HepG2 (cell line): ENCODE measurements around the gene C1orf21. TPM values are rescaled to one million over a fixed set of nuclear protein-coding genes. Genes with fewer than 3 reads are reported as not detected.

ENCODE experiments used
- ATAC-seq: fragments of 200-7000 bp; cut with Tn5 transposase; 3 replicates; pipeline ENCODE4 v1.9.1; 2020; ENCODE audit warnings: mild to moderate bottlenecking, moderate library complexity
- BruUV-seq: library from RNA; stranded (reverse); fragments of 400-500 nt; replicated peaks from 2 replicates; lab custom pipeline; 2021; lab: Mats Ljungman, UMichigan
- CTCF ChIA-PET: fragments of 300-600 bp; formaldehyde crosslinking; extraction: SDS; loops from one replicate; lab custom pipeline; 2021; ENCODE audit warnings: low total read pairs, inconsistent platforms, low intra/inter-chr PET ratio; lab: Yijun Ruan, JAX
- POLR2A ChIA-PET: fragments of 350-600 bp; sonication (Branson Sonifier 250); formaldehyde crosslinking; loops from one replicate; lab custom pipeline; 2020; ENCODE audit warnings: antibody characterized with exemption, inconsistent platforms; lab: Yijun Ruan, JAX
- DNase-seq: peaks from one replicate; pipeline ENCODE4 v3.0.0-alpha.2; 2015; ENCODE audit warnings: low spot score
- FAIRE-seq: peaks from 3 replicates; lab custom pipeline; 2011; peaks lifted over from hg19 to GRCh38; lab: Jason Lieb, UNC
- H2AFZ ChIP-seq: one replicate; pipeline ENCODE4 v1.6.1; 2011; ENCODE audit warnings: low read length, inconsistent platforms
- H3K27ac ChIP-seq: fragments of 300-600 bp; 3 replicates; pipeline ENCODE4 v1.8.0; 2011; ENCODE audit warnings: mixed run types, mild to moderate bottlenecking, mixed read lengths, low read length, inconsistent platforms; ENCODE audit not compliant: insufficient read depth; ENCODE audit errors: extremely low read length
- H3K27me3 ChIP-seq, 2 experiments: fragments of 200-600 bp in 1 of 2; 2 replicates in 1 of 2; 3 replicates in 1 of 2; pipeline versions ENCODE4 v1.6.0 to v1.8.0; 2011; ENCODE audit warnings: low read length in 2 of 2, mild to moderate bottlenecking in 2 of 2, moderate library complexity in 2 of 2, inconsistent platforms in 1 of 2; ENCODE audit not compliant: insufficient read depth in 2 of 2, control insufficient read depth in 1 of 2
- H3K36me3 ChIP-seq, 2 experiments: fragments of 200-600 bp in 1 of 2; replicated peaks in 1 of 2; 2 replicates in 1 of 2; 3 replicates in 1 of 2; pipeline versions ENCODE4 v1.5.1 to v1.8.0; 2011; ENCODE audit warnings: low read length in 2 of 2, inconsistent platforms in 1 of 2; ENCODE audit not compliant: insufficient read depth in 2 of 2, control insufficient read depth in 1 of 2
- H3K4me1 ChIP-seq: 2 replicates; pipeline ENCODE4 v1.5.1; 2012; ENCODE audit warnings: low read length, inconsistent platforms; ENCODE audit not compliant: insufficient read depth
- H3K4me2 ChIP-seq: 2 replicates; pipeline ENCODE4 v1.6.0; 2011; ENCODE audit warnings: low read depth, low read length, inconsistent platforms
- H3K4me3 ChIP-seq, 3 experiments: fragments of 200-600 bp in 1 of 3; sonication (generic), shearing (Covaris generic) in 1 of 3; replicated peaks in 1 of 3; 2 replicates each; pipeline ENCODE4 v1.5.1; 2011 to 2016; ENCODE audit warnings: low read length in 3 of 3, inconsistent platforms in 2 of 3, low read depth in 2 of 3, mild to moderate bottlenecking in 2 of 3, control low read depth in 1 of 3, mixed read lengths in 1 of 3; ENCODE audit not compliant: insufficient read depth in 1 of 3
- H3K79me2 ChIP-seq: one replicate; pipeline ENCODE4 v1.6.1; 2011; ENCODE audit warnings: low read length, inconsistent platforms; ENCODE audit not compliant: insufficient read depth
- H3K9ac ChIP-seq: 2 replicates; pipeline ENCODE4 v1.6.0; 2011; ENCODE audit warnings: mild to moderate bottlenecking, low read depth, low read length, inconsistent platforms; ENCODE audit not compliant: insufficient read depth
- H3K9me3 ChIP-seq: 2 replicates; pipeline ENCODE4 v1.5.1; 2012; ENCODE audit warnings: mild to moderate bottlenecking, low read length
- H4K20me1 ChIP-seq: 2 replicates; pipeline ENCODE4 v1.6.0; 2011; ENCODE audit warnings: inconsistent platforms, mild to moderate bottlenecking, low read length, moderate library complexity; ENCODE audit not compliant: insufficient read depth
- ARNT ChIP-seq: fragments of 450-650 bp; IDR thresholded peaks from 2 replicates; pipeline ENCODE4 v1.6.1; 2017
- FOXJ3 ChIP-seq: sonication (generic); formaldehyde crosslinking; IDR thresholded peaks from 2 replicates; pipeline ENCODE4 v1.4.0; 2020; ENCODE audit warnings: missing genetic modification reagents, mild to moderate bottlenecking, borderline replicate concordance
- NCOA2 ChIP-seq: sonication (generic); formaldehyde crosslinking; IDR thresholded peaks from 2 replicates; pipeline ENCODE4 v1.8.0; 2022; ENCODE audit warnings: inconsistent platforms
- RELA ChIP-seq: sonication (generic); formaldehyde crosslinking; IDR thresholded peaks from 2 replicates; pipeline ENCODE4 v1.4.0; 2020; ENCODE audit warnings: missing genetic modification reagents
- ZBTB33 ChIP-seq: sonication (generic); formaldehyde crosslinking; IDR thresholded peaks from 2 replicates; pipeline ENCODE4 v1.4.0; 2020; ENCODE audit warnings: missing genetic modification reagents
- ZFP1 ChIP-seq: IDR thresholded peaks from 2 replicates; pipeline ENCODE4 v1.6.1; 2016
- ZNF136 ChIP-seq: sonication (generic); formaldehyde crosslinking; IDR thresholded peaks from 2 replicates; pipeline ENCODE4 v1.8.1; 2022; ENCODE audit warnings: low read depth, mild to moderate bottlenecking, moderate library complexity, missing genetic modification reagents
- ZNF18 ChIP-seq: sonication (generic); formaldehyde crosslinking; IDR thresholded peaks from 2 replicates; pipeline ENCODE4 v1.8.0; 2022; ENCODE audit warnings: mild to moderate bottlenecking, missing genetic modification reagents; ENCODE audit not compliant: insufficient replicate concordance
- ZNF3 ChIP-seq: IDR thresholded peaks from 2 replicates; pipeline ENCODE4 v1.7.0; 2017; ENCODE audit warnings: inconsistent platforms
- ZNF317 ChIP-seq: sonication (generic); formaldehyde crosslinking; IDR thresholded peaks from 2 replicates; pipeline ENCODE4 v1.5.0; 2020; ENCODE audit warnings: mild to moderate bottlenecking, missing genetic modification reagents
- ZNF570 ChIP-seq: sonication (generic); formaldehyde crosslinking; IDR thresholded peaks from 2 replicates; pipeline ENCODE4 v1.4.0; 2020; ENCODE audit warnings: mild to moderate bottlenecking, missing genetic modification reagents, borderline replicate concordance
- WGBS: methylation state at CpG from one replicate; pipeline ENCODE4 v1.1.6; 2017; ENCODE audit warnings: low lambda C conversion rate; 5-methylcytosine and 5-hydroxymethylcytosine counted together
- in situ Hi-C: cut with HindIII; loops from 2 replicates; pipeline ENCODE4 v1.10.0; 2017; ENCODE audit warnings: low pct_unique_long_range_greater_than_20kb; ENCODE audit not compliant: extremely low pct_ligation_motif_present
- intact Hi-C: fragments of 100-400 bp; cut with micrococcal nuclease; formaldehyde crosslinking; loops from one replicate; pipeline ENCODE4 v1.10.0; 2022; ENCODE audit not compliant: unreplicated experiment
- polyA plus RNA-seq, 8 experiments: library from polyadenylated mRNA; depleted of rRNA in 3 of 8; stranded (reverse) in 7 of 8; unstranded in 1 of 8; fragments of >200 nt; fragmentation: Illumina TruSeq in 4 of 8; extraction: Trizol in 4 of 8; gene quantifications; 2 replicates each; pipeline versions ENCODE4 v1.2.1 to v1.2.3, GENCODE V29; 2011 to 2016; ENCODE audit warnings: low read depth in 4 of 8, missing spikeins in 1 of 8, mixed read lengths in 1 of 8; ENCODE audit not compliant: insufficient read depth in 1 of 8
- total RNA-seq, 5 experiments: library from RNA; depleted of rRNA; stranded (reverse); fragments of >200 nt; fragmentation: Illumina TruSeq; extraction: Trizol; gene quantifications; 2 replicates each; pipeline ENCODE4 v1.2.3, GENCODE V29; 2016; ENCODE audit warnings: low read depth in 1 of 5
- TF ChIP-seq, protein P1 (sequence below): fragments of 450-650 bp; IDR thresholded peaks from 2 replicates; pipeline ENCODE4 v1.6.1; 2017
- TF ChIP-seq, protein P2 (sequence below), 2 experiments: sonication (generic) in 1 of 2; formaldehyde crosslinking in 1 of 2; IDR thresholded peaks; 2 replicates each; pipeline versions ENCODE4 v1.4.0 to v1.6.1; 2016 to 2020; ENCODE audit warnings: borderline replicate concordance in 1 of 2, low read depth in 1 of 2, mild to moderate bottlenecking in 1 of 2, missing genetic modification reagents in 1 of 2

C1orf21 gene
- total and polyA plus RNA-seq, 2 of the 13 experiments (the other 11 are each of a cell fraction or from before 2014, with no cell fraction given) = not detected

- TF ChIP-seq ZBTB33 (CRISPR knock-in tag) (no peak), FOXJ3 (CRISPR knock-in tag) (no peak)
Observed at GRCh38 chr1:184486761-184487445, 100.1 kb downstream of the C1orf21 start (continued).

DNA sequence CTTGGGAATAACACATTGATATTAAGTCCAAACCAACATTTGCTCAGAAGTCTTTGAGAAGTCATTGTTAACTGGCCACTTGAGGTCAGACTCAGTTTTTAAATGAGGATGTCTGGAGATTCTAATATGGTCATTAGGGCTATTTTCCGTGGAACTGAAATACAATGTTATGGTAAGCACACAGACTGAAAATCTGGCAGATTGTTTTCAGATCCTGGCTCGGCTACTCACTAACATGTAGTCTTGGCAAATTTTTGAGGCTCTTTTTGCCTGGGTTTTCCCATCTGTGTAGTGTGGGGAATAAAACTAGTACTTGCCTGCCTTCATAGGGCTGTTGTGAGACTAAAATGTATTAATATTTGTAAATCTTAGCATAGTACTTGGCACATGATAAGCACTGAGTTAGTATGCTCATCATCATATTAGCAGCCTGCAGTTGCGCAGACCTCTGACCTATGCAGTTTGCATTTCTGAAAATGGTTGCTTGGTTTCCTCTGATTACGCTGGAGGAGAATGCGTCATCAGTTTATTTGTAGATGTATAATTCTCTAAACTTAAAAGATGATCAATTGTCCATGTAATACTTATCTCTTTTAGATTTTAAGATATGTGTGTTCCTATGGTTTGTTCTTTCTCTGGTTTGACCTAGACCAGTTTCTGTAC, 100.8 kb downstream of the C1orf21 start:
- intact Hi-C loops = no loop called here
- TF ChIP-seq, protein P1, sequence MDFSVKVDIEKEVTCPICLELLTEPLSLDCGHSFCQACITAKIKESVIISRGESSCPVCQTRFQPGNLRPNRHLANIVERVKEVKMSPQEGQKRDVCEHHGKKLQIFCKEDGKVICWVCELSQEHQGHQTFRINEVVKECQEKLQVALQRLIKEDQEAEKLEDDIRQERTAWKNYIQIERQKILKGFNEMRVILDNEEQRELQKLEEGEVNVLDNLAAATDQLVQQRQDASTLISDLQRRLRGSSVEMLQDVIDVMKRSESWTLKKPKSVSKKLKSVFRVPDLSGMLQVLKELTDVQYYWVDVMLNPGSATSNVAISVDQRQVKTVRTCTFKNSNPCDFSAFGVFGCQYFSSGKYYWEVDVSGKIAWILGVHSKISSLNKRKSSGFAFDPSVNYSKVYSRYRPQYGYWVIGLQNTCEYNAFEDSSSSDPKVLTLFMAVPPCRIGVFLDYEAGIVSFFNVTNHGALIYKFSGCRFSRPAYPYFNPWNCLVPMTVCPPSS = no peak
- TF ChIP-seq, protein P2, sequence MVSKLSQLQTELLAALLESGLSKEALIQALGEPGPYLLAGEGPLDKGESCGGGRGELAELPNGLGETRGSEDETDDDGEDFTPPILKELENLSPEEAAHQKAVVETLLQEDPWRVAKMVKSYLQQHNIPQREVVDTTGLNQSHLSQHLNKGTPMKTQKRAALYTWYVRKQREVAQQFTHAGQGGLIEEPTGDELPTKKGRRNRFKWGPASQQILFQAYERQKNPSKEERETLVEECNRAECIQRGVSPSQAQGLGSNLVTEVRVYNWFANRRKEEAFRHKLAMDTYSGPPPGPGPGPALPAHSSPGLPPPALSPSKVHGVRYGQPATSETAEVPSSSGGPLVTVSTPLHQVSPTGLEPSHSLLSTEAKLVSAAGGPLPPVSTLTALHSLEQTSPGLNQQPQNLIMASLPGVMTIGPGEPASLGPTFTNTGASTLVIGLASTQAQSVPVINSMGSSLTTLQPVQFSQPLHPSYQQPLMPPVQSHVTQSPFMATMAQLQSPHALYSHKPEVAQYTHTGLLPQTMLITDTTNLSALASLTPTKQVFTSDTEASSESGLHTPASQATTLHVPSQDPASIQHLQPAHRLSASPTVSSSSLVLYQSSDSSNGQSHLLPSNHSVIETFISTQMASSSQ (IDR thresholded peaks at IDR 0.05; ENCODE audit: low read depth) = no peak
- TF ChIP-seq, protein P2 (CRISPR knock-in tag; IDR thresholded peaks at IDR 0.05; ENCODE audit: borderline replicate concordance) = no peak
- TF ChIP-seq ZNF570 (CRISPR knock-in tag) = no peak
- no peak for TF ChIP-seq ZNF18
- TF ChIP-seq ZNF3 = no peak
- no peak for TF ChIP-seq NCOA2
- no peak for TF ChIP-seq ZFP1 (CRISPR knock-in tag)
- no peak for TF ChIP-seq ZNF317
- TF ChIP-seq RELA (CRISPR knock-in tag) = no peak
- TF ChIP-seq ZNF136 (CRISPR knock-in tag) = no peak
- no peak for TF ChIP-seq ARNT

More for the DNA sequence above, 100.8 kb downstream of the C1orf21 start:
- Histone ChIP-seq H4K20me1 (no peaks in the 10 kb centered on the region), H3K27ac (no peak overlapping the region), H3K9ac (no peak overlapping the region), H3K27me3 (no peaks in the 10 kb centered on the region), H3K4me1 (peaks cover 21% of the 10 kb centered on the region), H3K9me3 (no peaks in the 10 kb centered on the region), H3K4me2 (no peak overlapping the region), H3K36me3 (no peaks in the 10 kb centered on the region), H2AFZ (no peak overlapping the region), H3K4me3 (no peak overlapping the region), H3K79me2 (no peaks in the 10 kb centered on the region)
- no peak for ATAC-seq
- no peak for DNase-seq
- ChIA-PET POLR2A (no interaction called here), CTCF (no interaction called here)
- 68% methylated on average over 5 of the region's 5 CpGs for WGBS
- no peak for FAIRE-seq
- BruUV-seq = no TSS peak
- in situ Hi-C loops = no loop called here
